Endothelial cell of umbilical vein (primary cell): ENCODE results near the gene CRYBB2. TPM values are rescaled to one million over a fixed set of nuclear protein-coding genes. Genes with fewer than 3 reads are reported as not detected.
"Not testable (repeated sequence)": the region's sequence is repeated elsewhere in the genome, so short reads cannot be mapped to it uniquely, and the experiment has no call there.

Experiments
- BruUV-seq: library from RNA; stranded (reverse); fragments of 400-500 nt; replicated peaks from 2 replicates; lab custom pipeline; 2021; lab: Mats Ljungman, UMichigan
- CTCF ChIA-PET: fragments of 300-600, 350-600 bp; sonication (Branson Sonifier 250); formaldehyde crosslinking; loops from one replicate; lab custom pipeline; 2021; ENCODE audit warnings: antibody characterized with exemption, inconsistent platforms; lab: Charles Lee
- POLR2A ChIA-PET: fragments of 300-600, 350-600 bp; sonication (Branson Sonifier 250); formaldehyde crosslinking; loops from one replicate; lab custom pipeline; 2021; ENCODE audit warnings: antibody characterized with exemption, inconsistent platforms; lab: Charles Lee
- DNase-seq: peaks from one replicate; pipeline ENCODE4 v3.0.0-alpha.2; 2011; ENCODE audit warnings: low read depth, low spot score
- FAIRE-seq: peaks from 2 replicates; lab custom pipeline; 2011; peaks lifted over from hg19 to GRCh38; lab: Jason Lieb, UNC
- H2AFZ ChIP-seq: 2 replicates; pipeline ENCODE4 v1.6.0; 2012; ENCODE audit warnings: low read depth, low read length, control low read depth, inconsistent platforms
- H3K27ac ChIP-seq: 2 replicates; pipeline ENCODE4 v1.5.1; 2011; ENCODE audit warnings: low read depth, mild to moderate bottlenecking, control low read depth, low read length, moderate library complexity; ENCODE audit not compliant: insufficient read depth
- H3K27me3 ChIP-seq, 2 experiments: 2 replicates each; pipeline versions ENCODE4 v1.6.0 to v1.6.1; 2011; ENCODE audit warnings: low read length in 2 of 2, mixed read lengths in 1 of 2; ENCODE audit not compliant: control insufficient read depth in 2 of 2, insufficient read depth in 2 of 2
- H3K36me3 ChIP-seq, 2 experiments: 2 replicates in 1 of 2; 3 replicates in 1 of 2; pipeline ENCODE4 v1.5.1; 2011; ENCODE audit warnings: low read length in 2 of 2, mild to moderate bottlenecking in 1 of 2, moderate library complexity in 1 of 2; ENCODE audit not compliant: control insufficient read depth in 2 of 2, insufficient read depth in 2 of 2; ENCODE audit errors: extremely low read depth in 1 of 2
- H3K4me1 ChIP-seq: 3 replicates; pipeline ENCODE4 v1.5.1; 2011; ENCODE audit warnings: mild to moderate bottlenecking, low read length; ENCODE audit not compliant: control insufficient read depth, insufficient read depth; ENCODE audit errors: extremely low read depth
- H3K4me2 ChIP-seq: 2 replicates; pipeline ENCODE4 v1.6.1; 2011; ENCODE audit warnings: low read length, control low read depth, mixed read lengths; ENCODE audit not compliant: insufficient read depth
- H3K4me3 ChIP-seq, 3 experiments: fragments of 200-600 bp in 1 of 3; sonication (generic), shearing (Covaris generic) in 1 of 3; replicated peaks in 1 of 3; 2 replicates each; pipeline ENCODE4 v1.5.1; 2011 to 2016; ENCODE audit warnings: control low read depth in 3 of 3, low read length in 3 of 3, mild to moderate bottlenecking in 2 of 3, inconsistent platforms in 1 of 3, low read depth in 1 of 3, moderate library complexity in 1 of 3; ENCODE audit not compliant: insufficient read depth in 1 of 3
- H3K79me2 ChIP-seq: 2 replicates; pipeline ENCODE4 v1.6.0; 2012; ENCODE audit warnings: low read length, inconsistent platforms; ENCODE audit not compliant: control insufficient read depth, insufficient read depth
- H3K9ac ChIP-seq: replicated peaks from 2 replicates; pipeline ENCODE3; 2011; ENCODE audit warnings: low read length, control low read depth; ENCODE audit not compliant: insufficient read depth; ENCODE audit errors: extremely low read depth
- H3K9me1 ChIP-seq: replicated peaks from 3 replicates; pipeline ENCODE4 v1.6.0; 2011; ENCODE audit warnings: mild to moderate bottlenecking, low read length; ENCODE audit not compliant: control insufficient read depth, insufficient read depth; ENCODE audit errors: extremely low read depth
- H3K9me3 ChIP-seq: replicated peaks from 2 replicates; pipeline ENCODE4 v1.5.1; 2012; ENCODE audit warnings: low read length, inconsistent platforms; ENCODE audit not compliant: control insufficient read depth, insufficient read depth
- H4K20me1 ChIP-seq: replicated peaks from 2 replicates; pipeline ENCODE3; 2011; ENCODE audit warnings: mild to moderate bottlenecking, low read length; ENCODE audit not compliant: control insufficient read depth, insufficient read depth; ENCODE audit errors: extremely low read depth
- CTCF ChIP-seq, 2 donors: IDR thresholded peaks; 1 replicate in 1 of 2; 2 replicates in 1 of 2; pipeline ENCODE4 v1.5.1; 2011; ENCODE audit warnings: low read length in 2 of 2, mild to moderate bottlenecking in 2 of 2, moderate library complexity in 2 of 2, control low read depth in 1 of 2, inconsistent platforms in 1 of 2, low read depth in 1 of 2; ENCODE audit not compliant: insufficient read depth in 1 of 2; ENCODE audit errors: extremely low read depth in 1 of 2
- EZH2 ChIP-seq: IDR thresholded peaks from 2 replicates; pipeline ENCODE4 v1.6.1; 2012; ENCODE audit warnings: borderline replicate concordance, low read depth, mild to moderate bottlenecking, moderate library complexity, low read length, inconsistent platforms; ENCODE audit not compliant: severe bottlenecking
- FOS ChIP-seq: IDR thresholded peaks from 2 replicates; pipeline ENCODE4 v1.6.1; 2011; ENCODE audit warnings: mild to moderate bottlenecking, low read length, moderate library complexity, borderline replicate concordance; ENCODE audit not compliant: insufficient read depth
- JUN ChIP-seq: IDR thresholded peaks from 2 replicates; pipeline ENCODE4 v1.6.1; 2011; ENCODE audit warnings: borderline replicate concordance, low read depth; ENCODE audit not compliant: insufficient read length, insufficient read depth
- MAX ChIP-seq: IDR thresholded peaks from 2 replicates; pipeline ENCODE4 v1.6.1; 2011; ENCODE audit not compliant: insufficient read depth, insufficient read length
- MYC ChIP-seq: IDR thresholded peaks from one replicate; pipeline ENCODE4 v1.6.1; 2011; ENCODE audit warnings: mild to moderate bottlenecking, low read depth, low read length
- POLR2A ChIP-seq: IDR thresholded peaks from 2 replicates; pipeline ENCODE4 v1.6.1; 2012; ENCODE audit warnings: low read depth, mild to moderate bottlenecking, control low read depth, low read length
- POLR2AphosphoS5 ChIP-seq: IDR thresholded peaks from 2 replicates; pipeline ENCODE4 v1.6.1; 2012; ENCODE audit warnings: low read depth, mild to moderate bottlenecking, control low read depth, low read length, moderate library complexity; ENCODE audit not compliant: insufficient read depth
- dilution Hi-C: fragments of 300-500 bp; cut with MboI; formaldehyde crosslinking; loops from one replicate; pipeline ENCODE4 v1.15.0; 2019; ENCODE audit warnings: low sequenced_read_pairs; ENCODE audit not compliant: extremely low pct_ligation_motif_present
- intact Hi-C: fragments of 100-400 bp; cut with micrococcal nuclease; formaldehyde crosslinking; loops from one replicate; pipeline ENCODE4 v1.10.0; 2022
- polyA plus RNA-seq, 4 experiments: library from polyadenylated mRNA; depleted of rRNA in 3 of 4; stranded (reverse) in 3 of 4; unstranded in 1 of 4; fragments of >200 nt; gene quantifications; 2 replicates each; pipeline versions ENCODE4 v1.2.1 to v1.2.3, GENCODE V29; 2011 to 2012; ENCODE audit warnings: missing spikeins in 1 of 4
- total RNA-seq: library from RNA; stranded (reverse); gene quantifications from 2 replicates; pipeline ENCODE4 v1.2.3, GENCODE V29; 2021

The CRYBB2 gene
- total and polyA plus RNA-seq, 2 donors (not counting 3 experiments of a cell fraction or from before 2014, with no cell fraction given), result 0.36 to 1.4 TPM

GRCh38 chr22:25203082-25203481, 16.4 kb upstream of the CRYBB2 start:
- Histone ChIP-seq H3K27me3 (no peaks in the 10 kb centered on the region), H3K36me3 (peaks cover 0 to 6% of the 10 kb centered on the region in 2 experiments), H3K9ac (no peak overlapping the region), H3K9me1 (no peaks in the 10 kb centered on the region), H3K4me1 (no peaks in the 10 kb centered on the region), H2AFZ (no peak overlapping the region), H4K20me1 (no peaks in the 10 kb centered on the region), H3K79me2 (no peaks in the 10 kb centered on the region), H3K4me2 (no peak overlapping the region), H3K27ac (no peak overlapping the region), H3K4me3 (no peak overlapping the region), H3K9me3 (no peaks in the 10 kb centered on the region)
- dilution Hi-C loops, result no loop called here
- no TSS peak for BruUV-seq
- CTCF ChIA-PET, result interaction anchor here (0.7 to 3.1 kb wide), 10 partner anchors 9 to 570 kb away, joined by 3 to 31 read pairs (median 10); partner anchors contain the start of gene CRYBB2
- FAIRE-seq (no peak), DNase-seq (no peak)
- intact Hi-C loops, result loop anchor here (2.0 kb wide), 1 partner anchor 92 kb away; no protein-coding TSS in a partner anchor
- TF ChIP-seq POLR2AphosphoS5 (no peak), CTCF (IDR thresholded peaks at IDR 0.05; ENCODE audit: extremely low read depth in 1 of 2, insufficient read depth in 1 of 2, low read depth in 1 of 2, low read length in 2 of 2) (no peak), MAX (no peak), EZH2 (no peak), JUN (no peak), POLR2A (no peak), MYC (no peak), FOS (no peak)
- POLR2A ChIA-PET, result no interaction called here

GRCh38 chr22:25204547-25204946, 14.9 kb upstream of the CRYBB2 start:
- DNase-seq, H3K27ac ChIP-seq, H3K9me1 ChIP-seq, BruUV-seq, H3K79me2 ChIP-seq, H3K27me3 ChIP-seq, POLR2A ChIA-PET, H3K4me3 ChIP-seq, H3K36me3 ChIP-seq, FAIRE-seq, CTCF ChIA-PET, H3K4me1 ChIP-seq, H3K4me2 ChIP-seq, intact Hi-C loops, H3K9ac ChIP-seq, dilution Hi-C loops, H2AFZ ChIP-seq, H3K9me3 ChIP-seq, H4K20me1 ChIP-seq: not testable (repeated sequence)
